HCT116 (cell line): Measurements from ENCODE around the gene SETD2.

Experiments
- ZNF274 ChIP-seq: fragments of 200-500 bp; sonication (Bioruptor generic); IDR thresholded peaks from 2 replicates; pipeline ENCODE4 v1.6.1; 2014; ENCODE audit warnings: mild to moderate bottlenecking, low read depth, low read length, inconsistent platforms
- TF ChIP-seq, protein P1 (sequence below), 3 experiments: fragments of 200-600 bp in 1 of 3; sonication (generic) in 1 of 3; IDR thresholded peaks in 2 of 3; conservative IDR thresholded peaks in 1 of 3; 2 replicates each; pipeline ENCODE4 v1.5.1; 2012 to 2017; ENCODE audit warnings: low read depth in 2 of 3, low read length in 2 of 3, antibody characterized with exemption in 1 of 3, borderline replicate concordance in 1 of 3, control low read depth in 1 of 3, mild to moderate bottlenecking in 1 of 3, mixed read lengths in 1 of 3, mixed run types in 1 of 3, moderate library complexity in 1 of 3; ENCODE audit not compliant: insufficient read depth in 1 of 3

- TF ChIP-seq ZNF274 = no peak
- TF ChIP-seq, protein P1, sequence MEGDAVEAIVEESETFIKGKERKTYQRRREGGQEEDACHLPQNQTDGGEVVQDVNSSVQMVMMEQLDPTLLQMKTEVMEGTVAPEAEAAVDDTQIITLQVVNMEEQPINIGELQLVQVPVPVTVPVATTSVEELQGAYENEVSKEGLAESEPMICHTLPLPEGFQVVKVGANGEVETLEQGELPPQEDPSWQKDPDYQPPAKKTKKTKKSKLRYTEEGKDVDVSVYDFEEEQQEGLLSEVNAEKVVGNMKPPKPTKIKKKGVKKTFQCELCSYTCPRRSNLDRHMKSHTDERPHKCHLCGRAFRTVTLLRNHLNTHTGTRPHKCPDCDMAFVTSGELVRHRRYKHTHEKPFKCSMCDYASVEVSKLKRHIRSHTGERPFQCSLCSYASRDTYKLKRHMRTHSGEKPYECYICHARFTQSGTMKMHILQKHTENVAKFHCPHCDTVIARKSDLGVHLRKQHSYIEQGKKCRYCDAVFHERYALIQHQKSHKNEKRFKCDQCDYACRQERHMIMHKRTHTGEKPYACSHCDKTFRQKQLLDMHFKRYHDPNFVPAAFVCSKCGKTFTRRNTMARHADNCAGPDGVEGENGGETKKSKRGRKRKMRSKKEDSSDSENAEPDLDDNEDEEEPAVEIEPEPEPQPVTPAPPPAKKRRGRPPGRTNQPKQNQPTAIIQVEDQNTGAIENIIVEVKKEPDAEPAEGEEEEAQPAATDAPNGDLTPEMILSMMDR (IDR thresholded peaks at IDR 0.05 in 2 of 3, conservative IDR thresholded peaks at IDR 0.05 in 1 of 3; ENCODE audit: borderline replicate concordance in 1 of 3, insufficient read depth in 1 of 3, low read depth in 2 of 3, low read length in 2 of 3) = no peak
Observed at GRCh38 chr3:47156396-47156795, 7.5 kb downstream of the SETD2 start.
